ENCODE data around the gene EXOC8. TPM values are rescaled to one million over a fixed set of nuclear protein-coding genes. Genes with fewer than 3 reads are reported as not detected.

The EXOC8 gene
- total RNA-seq, 1 experiment from 2014 or later: 12.7 TPM

GRCh38 chr1:231383159-231383860 lies 45.7 kb upstream of the EXOC8 start (continued):
- TF ChIP-seq EZH2 (IDR thresholded peaks at IDR 0.05) (no peak), JUND (IDR thresholded peaks at IDR 0.05) (no peak)

GRCh38 chr1:231382426-231382825 lies 44.8 kb upstream of the EXOC8 start:
- DNase-seq (ENCODE audit: low read depth, low spot score) (no peak), ATAC-seq (no peak)
- H3K9me3 ChIP-seq (ENCODE audit: control insufficient read depth in 1 of 2, insufficient read depth in 1 of 2, low read depth in 1 of 2, low read length in 2 of 2): no peaks in the 10 kb centered on the region
- H3K79me2 ChIP-seq (ENCODE audit: insufficient read depth, low read length): peaks cover 98% of the 10 kb centered on the region
- no peak overlapping the region for H3K9ac ChIP-seq (ENCODE audit: low read length)
- RAD21 ChIA-PET (ENCODE audit: low non-redundant PET in 1 of 2, low total read pairs in 2 of 2, uncharacterized antibody in 2 of 2, unreplicated experiment in 2 of 2): no interaction called here
- no peak overlapping the region for H3K4me3 ChIP-seq (replicated peaks in 1 of 2; ENCODE audit: low read depth in 1 of 2, low read length in 2 of 2)
- no TSS peak for BruUV-seq (replicated peaks)
- peaks cover 36% of the 10 kb centered on the region for H4K20me1 ChIP-seq (ENCODE audit: insufficient read depth)
- no peaks in the 10 kb centered on the region for H3K27me3 ChIP-seq (ENCODE audit: insufficient read depth, low read length)
- CTCF ChIA-PET: no interaction called here
- H3K36me3 ChIP-seq (ENCODE audit: control insufficient read depth in 1 of 2, insufficient read depth in 2 of 2, low read length in 2 of 2): no peaks in the 10 kb centered on the region
- H3K4me1 ChIP-seq (ENCODE audit: control insufficient read depth in 1 of 2, insufficient read depth in 2 of 2, low read length in 2 of 2): peaks cover 6 to 15% of the 10 kb centered on the region in 2 experiments; a peak in 2 of 4 replicates
- no peak overlapping the region for H3K27ac ChIP-seq (ENCODE audit: low read depth, low read length)
- no peak overlapping the region for H3K4me2 ChIP-seq (ENCODE audit: low read length)
- POLR2A ChIA-PET: no interaction called here
- intact Hi-C loops (cut with micrococcal nuclease): no loop called here
- H3K9me2 ChIP-seq (ENCODE audit: insufficient read depth): no peaks in the 10 kb centered on the region
- TF ChIP-seq SP1 (IDR thresholded peaks at IDR 0.05; ENCODE audit: low read depth) (no peak), EGR1 (IDR thresholded peaks at IDR 0.05; ENCODE audit: low read depth) (no peak), JUND (IDR thresholded peaks at IDR 0.05) (no peak), YY1 (IDR thresholded peaks at IDR 0.05; ENCODE audit: extremely low read depth, insufficient replicate concordance, low read depth, low read length) (no peak), POLR2A (IDR thresholded peaks at IDR 0.05; ENCODE audit: borderline replicate concordance, extremely low read depth, insufficient read depth, insufficient read length) (no peak), RAD21 (IDR thresholded peaks at IDR 0.05; ENCODE audit: low read depth) (no peak), FOSL1 (IDR thresholded peaks at IDR 0.05; ENCODE audit: low read depth) (no peak), ATF3 (IDR thresholded peaks at IDR 0.05) (no peak), ELF1 (IDR thresholded peaks at IDR 0.05; ENCODE audit: borderline replicate concordance, low read depth) (no peak), CEBPB (IDR thresholded peaks at IDR 0.05; ENCODE audit: low read depth) (no peak), MAX (IDR thresholded peaks at IDR 0.05) (no peak), ZNF274 (IDR thresholded peaks at IDR 0.05; ENCODE audit: low read depth, low read length) (no peak)
- H2AFZ ChIP-seq (ENCODE audit: low read depth, low read length, poor library complexity, severe bottlenecking): no peak overlapping the region

Data from HCT116 (cell line).